Central memory CD8-positive, alpha-beta T cell (primary cell): ENCODE data around the gene ULBP2.

Experiments used
- ATAC-seq: fragments of 150-1000 bp; cut with Tn5 transposase; replicated peaks from 2 replicates; pipeline ENCODE4 v1.10.0; 2022; ENCODE audit warnings: mild to moderate bottlenecking, moderate FRiP score, moderate number of reproducible peaks; ENCODE audit not compliant: poor library complexity, severe bottlenecking; ENCODE audit errors: extremely low read depth
- DNase-seq, 2 donors: peaks; one replicate each; pipeline ENCODE4 v3.0.0; 2021; ENCODE audit warnings: low spot score in 2 of 2
- H3K27ac Mint-ChIP-seq: one replicate; pipeline ENCODE4 v1.8.0; 2022; ENCODE audit warnings: low read depth, mild to moderate bottlenecking, moderate library complexity, mixed read lengths
- H3K27me3 Mint-ChIP-seq: one replicate; pipeline ENCODE4 v1.8.0; 2022; ENCODE audit warnings: mixed read lengths
- H3K36me3 Mint-ChIP-seq: one replicate; pipeline ENCODE4 v1.8.0; 2022; ENCODE audit warnings: mild to moderate bottlenecking, moderate library complexity, mixed read lengths; ENCODE audit not compliant: insufficient read depth
- H3K4me1 Mint-ChIP-seq: one replicate; pipeline ENCODE4 v1.8.0; 2022; ENCODE audit warnings: mixed read lengths
- H3K4me3 Mint-ChIP-seq: one replicate; pipeline ENCODE4 v1.8.0; 2022; ENCODE audit warnings: mild to moderate bottlenecking, moderate library complexity, mixed read lengths
- H3K9me3 Mint-ChIP-seq: one replicate; pipeline ENCODE4 v1.8.0; 2022; ENCODE audit warnings: mixed read lengths

Gene ULBP2

GRCh38 chr6:149941583-149942460, at the start of gene ULBP2:
Gene ULBP2 (plus strand): TSS chr6:149942014. CDS start chr6:149942073, 59 bp downstream.
- Mint-ChIP-seq H3K27me3 (peaks cover 40% of the 10 kb centered on the region), H3K36me3 (peaks cover 19% of the 10 kb centered on the region), H3K4me1 (peaks cover 26% of the 10 kb centered on the region), H3K4me3 (peak within 1 kb of the TSS; percentile 87), H3K9me3 (no peaks in the 10 kb centered on the region), H3K27ac (peak within 1 kb of the TSS; percentile 64)
- ATAC-seq (peak; percentile 87), DNase-seq (peak; percentile 83 to 88)

- DNase-seq = no peak
- Mint-ChIP-seq H3K9me3 (no peaks in the 10 kb centered on the region), H3K4me3 (no peak overlapping the region), H3K36me3 (no peaks in the 10 kb centered on the region), H3K27me3 (peaks cover 32% of the 10 kb centered on the region), H3K4me1 (peaks cover 19% of the 10 kb centered on the region), H3K27ac (no peak overlapping the region)
- no peak for ATAC-seq
Measured at GRCh38 chr6:149895048-149895590, 46.7 kb upstream of the ULBP2 start.

GRCh38 chr6:149895833-149896271, 46.0 kb upstream of the ULBP2 start:
- no peak for ATAC-seq

GRCh38 chr6:149896491-149896890, 45.3 kb upstream of the ULBP2 start:
- Mint-ChIP-seq H3K9me3 (no peaks in the 10 kb centered on the region), H3K27me3 (peaks cover 31% of the 10 kb centered on the region), H3K4me1 (peaks cover 19% of the 10 kb centered on the region), H3K4me3 (peak overlapping the region; percentile 46), H3K27ac (no peak overlapping the region), H3K36me3 (no peaks in the 10 kb centered on the region)
- DNase-seq (no peak), ATAC-seq (no peak)

More at GRCh38 chr6:149895833-149896271, 46.0 kb upstream of the ULBP2 start:
- H3K27ac Mint-ChIP-seq = no peak overlapping the region
- H3K4me1 Mint-ChIP-seq = peaks cover 19% of the 10 kb centered on the region
- DNase-seq = no peak
- H3K27me3 Mint-ChIP-seq = peaks cover 34% of the 10 kb centered on the region
- no peaks in the 10 kb centered on the region for H3K9me3 Mint-ChIP-seq
- no peak overlapping the region for H3K4me3 Mint-ChIP-seq
- H3K36me3 Mint-ChIP-seq = no peaks in the 10 kb centered on the region

GRCh38 chr6:149897015-149897697, 44.7 kb upstream of the ULBP2 start:
- Mint-ChIP-seq H3K4me1 (peaks cover 19% of the 10 kb centered on the region), H3K4me3 (peak overlapping the region; percentile 46)

GRCh38 chr6:149897855-149898744, 43.7 kb upstream of the ULBP2 start, which contains the start of gene RAET1E:
Gene RAET1E (minus strand): TSS chr6:149898113. CDS start chr6:149890901, 7,212 bp downstream.
- DNase-seq = no peak
- peak within 1 kb of the TSS; percentile 71 for H3K27ac Mint-ChIP-seq
- H3K4me3 Mint-ChIP-seq = peak within 1 kb of the TSS; percentile 56
- no peak for ATAC-seq
- peaks cover 42% of the 10 kb centered on the region for H3K27me3 Mint-ChIP-seq
- no peaks in the 10 kb centered on the region for H3K36me3 Mint-ChIP-seq
- no peaks in the 10 kb centered on the region for H3K9me3 Mint-ChIP-seq
- H3K4me1 Mint-ChIP-seq = peaks cover 19% of the 10 kb centered on the region

More at GRCh38 chr6:149897015-149897697, 44.7 kb upstream of the ULBP2 start:
- DNase-seq = no peak
- peaks cover 34% of the 10 kb centered on the region for H3K27me3 Mint-ChIP-seq
- H3K27ac Mint-ChIP-seq = peak overlapping the region; percentile 71
- no peak for ATAC-seq
- H3K36me3 Mint-ChIP-seq = no peaks in the 10 kb centered on the region
- no peaks in the 10 kb centered on the region for H3K9me3 Mint-ChIP-seq

GRCh38 chr6:149898966-149899365, 42.8 kb upstream of the ULBP2 start:
- Mint-ChIP-seq H3K27ac (no peak overlapping the region), H3K4me1 (peaks cover 19% of the 10 kb centered on the region), H3K9me3 (no peaks in the 10 kb centered on the region), H3K27me3 (peaks cover 50% of the 10 kb centered on the region), H3K4me3 (no peak overlapping the region), H3K36me3 (no peaks in the 10 kb centered on the region)
- DNase-seq (no peak), ATAC-seq (no peak)

- Mint-ChIP-seq H3K4me3 (no peak overlapping the region), H3K27ac (no peak overlapping the region), H3K36me3 (no peaks in the 10 kb centered on the region), H3K4me1 (peaks cover 19% of the 10 kb centered on the region), H3K9me3 (no peaks in the 10 kb centered on the region), H3K27me3 (peaks cover 50% of the 10 kb centered on the region)
- ATAC-seq (no peak), DNase-seq (no peak)
Measured at GRCh38 chr6:149899486-149899885, 42.3 kb upstream of the ULBP2 start.

- Mint-ChIP-seq H3K27ac (no peak overlapping the region), H3K36me3 (no peaks in the 10 kb centered on the region), H3K4me3 (no peak overlapping the region), H3K27me3 (peaks cover 56% of the 10 kb centered on the region), H3K9me3 (no peaks in the 10 kb centered on the region), H3K4me1 (peaks cover 19% of the 10 kb centered on the region)
- DNase-seq (no peak), ATAC-seq (no peak)
Measured at GRCh38 chr6:149899926-149900619, 41.7 kb upstream of the ULBP2 start.

- no peak for DNase-seq
- no peak for ATAC-seq
- Mint-ChIP-seq H3K27ac (no peak overlapping the region), H3K9me3 (no peaks in the 10 kb centered on the region), H3K36me3 (no peaks in the 10 kb centered on the region), H3K27me3 (peaks cover 59% of the 10 kb centered on the region), H3K4me1 (peaks cover 18% of the 10 kb centered on the region), H3K4me3 (no peak overlapping the region)
Measured at GRCh38 chr6:149900620-149901443, 41.0 kb upstream of the ULBP2 start.
